Activated CD4-positive, alpha-beta T cell treated with anti-CD3 and anti-CD28 coated beads, Interleukin-2, amount 50 U/mL, for 16 hours (primary cell): ENCODE results near the gene RAD51B.

Source experiments
- DNase-seq: peaks from one replicate; pipeline ENCODE4 v3.0.0-alpha.2; 2020

Gene RAD51B

GRCh38 chr14:67837011-67837624, 17.5 kb downstream of the RAD51B start:
- DNase-seq = peak; percentile 44

GRCh38 chr14:67846029-67846610, 26.5 kb downstream of the RAD51B start:
- DNase-seq = no peak

- no peak for DNase-seq
These were observed 30.7 kb downstream of the RAD51B start for GRCh38 chr14:67850066-67850830.

- DNase-seq = no peak
These were observed 32.3 kb downstream of the RAD51B start for GRCh38 chr14:67851785-67852410.

- no peak for DNase-seq
These were observed 33.5 kb downstream of the RAD51B start for GRCh38 chr14:67852926-67853604.

GRCh38 chr14:67853715-67854114, 34.1 kb downstream of the RAD51B start:
- DNase-seq = no peak

- DNase-seq = no peak
These were observed 37.2 kb downstream of the RAD51B start for GRCh38 chr14:67856827-67857226.

GRCh38 chr14:67857778-67858350, 38.3 kb downstream of the RAD51B start:
- no peak for DNase-seq

- DNase-seq = no peak
These were observed 39.7 kb downstream of the RAD51B start for GRCh38 chr14:67859169-67859749.

- no peak for DNase-seq
These were observed 43.6 kb downstream of the RAD51B start for GRCh38 chr14:67863223-67863622.

GRCh38 chr14:67875175-67876006, 55.8 kb downstream of the RAD51B start:
- no peak for DNase-seq

GRCh38 chr14:67879026-67879425, 59.4 kb downstream of the RAD51B start:
- DNase-seq = no peak

GRCh38 chr14:67881225-67881624, 61.6 kb downstream of the RAD51B start:
- peak; percentile 46 for DNase-seq

- no peak for DNase-seq
These were observed 63.5 kb downstream of the RAD51B start for GRCh38 chr14:67882986-67883555.

- DNase-seq = no peak
These were observed 64.1 kb downstream of the RAD51B start for GRCh38 chr14:67883717-67884116.

GRCh38 chr14:67886191-67886590, 66.6 kb downstream of the RAD51B start:
- no peak for DNase-seq

- DNase-seq = no peak
These were observed 67.9 kb downstream of the RAD51B start for GRCh38 chr14:67887478-67887877.

GRCh38 chr14:67889455-67889854, 69.9 kb downstream of the RAD51B start:
- no peak for DNase-seq

- DNase-seq = no peak
These were observed 73.0 kb downstream of the RAD51B start for GRCh38 chr14:67892466-67893100.

- DNase-seq = no peak
These were observed 80.7 kb downstream of the RAD51B start for GRCh38 chr14:67900231-67900630.
